T follicular helper cell (primary cell): ENCODE data around the gene HERPUD1.
A peak's percentile ranks its signal among the peaks of the same experiment; 100 is the strongest.
"Not testable (repeated sequence)": the region's sequence is repeated elsewhere in the genome, so short reads cannot be mapped to it uniquely, and the experiment has no call there.

Source experiments
- DNase-seq: peaks from one replicate; pipeline ENCODE4 v3.0.0-alpha.2; 2020; ENCODE audit warnings: low read depth

Gene HERPUD1

DNA sequence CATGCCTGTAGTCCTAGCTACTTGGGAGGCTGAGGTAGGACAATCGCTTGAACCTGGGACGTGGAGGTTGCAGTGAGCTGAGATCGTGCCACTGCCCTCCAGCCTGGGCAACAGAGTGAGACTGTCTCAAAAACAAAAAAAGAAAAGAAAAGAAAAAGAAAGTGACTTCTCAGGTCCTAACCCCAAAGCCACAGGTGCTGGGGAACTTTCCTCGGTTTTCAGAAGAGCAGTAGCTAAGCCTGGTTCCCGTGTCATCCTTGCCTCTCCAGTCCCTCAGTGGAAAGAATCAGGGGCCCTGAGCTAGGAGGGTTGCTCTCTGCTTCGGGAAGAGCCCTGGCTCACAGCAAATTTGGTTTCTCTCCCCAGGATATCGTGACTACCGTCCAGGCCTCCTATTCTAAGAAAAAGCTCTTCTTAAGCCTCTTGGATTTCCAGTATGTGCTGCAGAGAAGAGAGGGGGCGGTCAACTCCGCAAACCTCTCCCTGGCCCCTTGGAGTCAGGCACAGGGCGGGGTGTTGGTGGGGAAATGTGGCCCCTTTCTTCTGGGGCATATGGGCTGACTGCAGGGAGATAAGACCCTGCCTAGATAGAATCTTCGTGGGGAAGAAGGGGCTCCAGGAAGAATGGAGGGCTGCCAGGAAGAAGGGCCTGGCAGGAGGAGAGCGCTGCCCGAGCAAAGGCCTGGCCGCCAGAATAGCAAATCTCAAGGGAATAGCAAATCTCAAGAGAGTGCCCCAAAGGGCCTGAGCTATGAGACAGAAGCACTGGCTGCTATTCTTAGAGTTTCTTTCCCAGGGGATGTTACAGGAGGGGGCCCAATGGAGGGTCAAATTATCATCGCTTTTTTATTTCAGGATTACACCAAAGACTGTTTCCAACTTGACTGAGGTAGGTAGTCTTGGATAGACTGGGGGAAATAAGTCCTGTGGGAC, 49.1 kb downstream of the HERPUD1 start:
- DNase-seq: no peak

DNA sequence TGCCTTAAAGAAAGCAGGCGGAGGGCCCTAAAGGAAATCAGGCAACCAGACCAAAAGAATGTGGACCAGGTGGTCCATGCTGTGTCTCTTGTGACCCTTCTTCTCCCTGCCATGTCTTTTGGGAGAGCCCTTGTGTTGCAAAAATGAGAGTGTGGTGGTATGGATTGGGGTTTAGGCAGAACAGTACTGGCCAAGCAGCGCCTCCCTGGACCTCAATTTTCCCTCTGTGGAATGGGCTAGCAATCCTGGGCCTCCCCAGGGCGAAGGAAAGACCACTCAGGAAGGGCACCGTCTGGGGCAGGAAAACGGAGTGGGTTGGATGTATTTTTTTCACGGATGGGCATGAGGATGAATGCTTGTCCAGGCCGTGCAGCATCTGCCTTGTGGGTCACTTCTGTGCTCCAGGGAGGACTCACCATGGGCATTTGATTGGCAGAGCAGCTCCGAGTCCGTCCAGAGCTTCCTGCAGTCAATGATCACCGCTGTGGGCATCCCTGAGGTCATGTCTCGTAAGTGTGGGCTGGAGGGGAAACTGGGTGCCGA, 49.9 kb downstream of the HERPUD1 start:
- DNase-seq: no peak

DNA sequence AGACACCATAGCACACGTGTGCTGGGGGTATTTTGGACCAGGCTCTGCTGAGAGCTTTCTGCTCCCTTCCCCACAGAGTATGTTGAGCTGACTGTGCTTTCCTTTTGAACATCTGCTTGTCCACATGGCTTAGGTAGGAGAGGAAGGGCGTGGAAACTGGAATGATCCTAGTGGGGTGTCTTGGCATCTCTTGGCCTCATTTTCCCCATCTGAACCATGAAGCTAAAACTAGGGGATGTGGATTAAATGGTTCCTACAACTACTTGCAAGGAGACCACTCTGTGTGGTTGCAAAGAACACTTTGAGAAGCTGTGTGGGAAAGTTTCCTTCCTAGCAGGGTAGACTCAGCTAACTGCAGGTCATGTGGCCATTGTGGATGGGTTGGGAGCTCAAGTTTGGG, 50.8 kb downstream of the HERPUD1 start:
- DNase-seq: no peak

DNA sequence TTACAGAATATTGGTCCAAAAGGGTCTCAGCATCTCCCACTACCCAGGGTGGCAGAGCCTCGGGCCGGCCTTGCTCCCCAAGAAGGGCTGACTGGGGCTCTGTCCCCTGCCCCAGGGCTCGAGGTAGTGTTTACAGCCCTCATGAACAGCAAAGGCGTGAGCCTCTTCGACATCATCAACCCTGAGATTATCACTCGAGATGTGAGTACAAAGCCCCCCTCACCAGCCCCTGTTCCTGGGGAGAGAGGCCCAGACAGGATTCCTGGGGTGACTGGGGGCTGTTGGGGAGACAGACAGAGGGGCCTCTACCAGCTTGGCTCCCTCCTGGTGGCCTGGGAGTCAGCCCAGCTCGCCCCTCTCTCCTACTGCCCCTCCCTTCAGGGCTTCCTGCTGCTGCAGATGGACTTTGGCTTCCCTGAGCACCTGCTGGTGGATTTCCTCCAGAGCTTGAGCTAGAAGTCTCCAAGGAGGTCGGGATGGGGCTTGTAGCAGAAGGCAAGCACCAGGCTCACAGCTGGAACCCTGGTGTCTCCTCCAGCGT, 51.3 kb downstream of the HERPUD1 start:
- DNase-seq: no peak

DNA sequence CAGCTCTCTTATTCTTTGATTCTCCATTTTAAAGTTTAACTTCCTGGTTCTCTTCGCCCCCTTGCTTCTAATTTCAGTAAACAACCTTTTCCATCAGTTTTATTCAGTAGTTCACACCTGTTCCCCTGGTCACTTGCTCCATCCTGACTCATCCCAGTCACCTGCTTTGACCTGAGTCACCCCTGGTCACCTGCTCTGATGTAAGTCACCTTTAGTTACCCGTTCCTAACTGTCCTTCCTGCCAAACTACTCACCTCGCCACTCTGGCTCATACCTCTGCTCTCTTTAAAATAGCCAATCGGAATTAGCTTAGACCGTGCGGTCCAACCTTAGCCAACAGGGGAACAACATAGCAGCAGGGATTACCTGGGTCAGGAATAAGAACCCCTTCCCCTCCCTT, 52.7 kb downstream of the HERPUD1 start:
- DNase-seq: no peak

DNA sequence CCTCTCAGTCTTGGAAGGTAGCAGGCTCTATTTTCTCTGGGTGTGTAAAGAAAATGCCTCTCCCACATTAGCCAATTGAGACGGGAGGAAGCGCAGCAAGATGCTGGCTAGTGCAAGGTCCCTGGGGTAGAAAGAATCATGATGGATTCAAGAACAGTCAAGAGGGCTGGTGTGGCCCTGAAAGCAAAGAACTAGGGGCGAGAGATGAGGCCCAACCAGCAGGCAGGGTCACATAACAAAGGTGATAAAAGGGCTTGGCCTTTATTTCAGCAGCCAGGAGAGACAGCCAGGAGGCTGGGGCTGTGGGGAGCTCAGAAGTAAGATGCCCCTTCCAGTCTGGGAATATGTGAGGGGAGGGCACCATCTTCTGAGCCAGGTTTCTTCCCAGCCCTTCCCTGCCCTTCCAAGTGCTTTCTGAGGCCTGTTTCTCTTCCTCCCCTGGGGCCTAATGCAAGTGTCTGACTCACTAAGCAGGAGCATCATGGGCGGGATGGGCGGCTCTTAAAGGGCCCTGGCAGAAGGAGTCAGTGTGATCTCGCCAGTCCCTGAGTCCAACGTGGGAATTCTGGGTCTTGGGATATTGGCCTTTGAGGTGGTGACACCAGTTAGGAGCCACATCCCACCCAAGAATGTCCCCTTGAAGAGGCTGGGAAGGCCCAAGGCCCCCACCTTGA, 53.5 kb downstream of the HERPUD1 start:
- no peak for DNase-seq

DNA sequence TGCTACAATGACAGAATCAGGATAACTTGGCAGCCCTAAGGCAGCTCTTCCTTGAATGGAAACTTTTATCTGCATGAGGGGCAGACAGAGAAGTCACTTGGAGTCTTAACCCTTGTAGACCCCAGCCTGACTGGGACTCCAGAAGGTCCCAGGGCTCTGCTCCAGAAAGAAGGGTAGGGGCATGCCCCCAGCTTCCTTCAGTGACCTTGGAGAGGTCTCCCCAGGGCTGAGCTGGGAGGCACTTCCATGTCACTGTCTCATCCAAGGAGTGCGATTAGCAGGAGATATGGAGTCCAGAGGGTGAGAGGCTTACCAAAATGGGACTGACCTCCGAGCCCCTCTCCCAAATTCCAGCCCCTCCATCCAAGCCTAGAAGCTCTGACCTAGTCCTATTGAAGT, 54.0 kb downstream of the HERPUD1 start:
- no peak for DNase-seq

DNA sequence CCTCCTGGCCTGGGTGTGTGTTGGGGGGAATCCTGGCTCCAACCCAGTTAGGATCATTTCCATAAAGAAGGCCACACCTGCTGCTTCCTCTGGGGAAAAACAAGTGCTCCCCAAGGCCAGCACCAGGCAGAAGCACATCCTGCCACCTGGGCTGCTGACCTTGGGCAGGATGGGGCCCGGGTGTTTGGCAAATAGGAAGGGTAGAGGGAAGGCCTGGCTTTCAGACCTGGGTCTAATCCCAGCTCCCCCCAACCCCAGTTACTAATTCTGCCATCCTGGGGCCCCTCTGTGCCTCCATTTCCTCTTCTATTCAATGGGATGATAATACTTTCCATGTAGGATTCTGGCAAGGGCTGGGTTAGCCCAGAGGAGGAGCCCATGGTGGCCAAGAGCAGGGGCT, 54.4 kb downstream of the HERPUD1 start:
- DNase-seq: no peak

DNA sequence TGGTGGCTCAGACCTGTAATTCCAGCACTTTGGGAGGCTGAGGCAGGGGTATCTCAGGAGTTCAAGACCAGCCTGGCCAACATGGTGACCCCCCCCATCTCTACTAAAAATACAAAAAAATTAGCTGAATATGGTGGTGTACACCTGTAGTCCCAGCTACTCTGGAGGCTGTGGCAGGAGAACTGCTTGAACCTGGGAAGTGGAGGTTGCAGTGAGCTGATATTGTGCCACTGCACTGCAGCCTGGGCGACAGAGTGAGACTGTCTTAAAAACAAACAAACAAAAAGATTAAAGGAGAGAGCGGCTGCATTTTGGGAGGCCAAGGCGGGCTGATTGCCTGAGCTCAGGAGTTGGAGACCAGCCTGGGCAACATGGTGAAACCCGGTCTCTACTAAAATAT, 55.0 kb downstream of the HERPUD1 start:
- DNase-seq: not testable (repeated sequence)

DNA sequence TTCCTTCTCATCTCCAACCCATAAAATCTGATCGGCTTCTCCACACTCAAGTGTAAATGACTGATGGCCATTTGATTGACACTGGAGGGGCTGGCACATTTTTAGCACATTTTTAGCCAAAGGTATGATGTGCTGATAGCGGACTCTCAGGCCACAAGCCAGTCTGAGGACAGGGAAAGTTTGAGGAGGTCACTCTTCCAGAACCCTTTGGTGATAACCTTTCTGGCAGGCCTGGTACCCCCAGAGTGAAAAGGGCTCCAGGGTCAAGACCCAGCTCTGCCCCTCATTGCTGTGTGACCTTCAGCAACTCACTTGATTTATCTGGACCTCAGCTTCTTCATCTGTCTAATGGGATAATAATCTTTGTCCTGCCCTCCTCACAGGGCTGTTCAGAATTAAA, 55.8 kb downstream of the HERPUD1 start:
- no peak for DNase-seq

DNA sequence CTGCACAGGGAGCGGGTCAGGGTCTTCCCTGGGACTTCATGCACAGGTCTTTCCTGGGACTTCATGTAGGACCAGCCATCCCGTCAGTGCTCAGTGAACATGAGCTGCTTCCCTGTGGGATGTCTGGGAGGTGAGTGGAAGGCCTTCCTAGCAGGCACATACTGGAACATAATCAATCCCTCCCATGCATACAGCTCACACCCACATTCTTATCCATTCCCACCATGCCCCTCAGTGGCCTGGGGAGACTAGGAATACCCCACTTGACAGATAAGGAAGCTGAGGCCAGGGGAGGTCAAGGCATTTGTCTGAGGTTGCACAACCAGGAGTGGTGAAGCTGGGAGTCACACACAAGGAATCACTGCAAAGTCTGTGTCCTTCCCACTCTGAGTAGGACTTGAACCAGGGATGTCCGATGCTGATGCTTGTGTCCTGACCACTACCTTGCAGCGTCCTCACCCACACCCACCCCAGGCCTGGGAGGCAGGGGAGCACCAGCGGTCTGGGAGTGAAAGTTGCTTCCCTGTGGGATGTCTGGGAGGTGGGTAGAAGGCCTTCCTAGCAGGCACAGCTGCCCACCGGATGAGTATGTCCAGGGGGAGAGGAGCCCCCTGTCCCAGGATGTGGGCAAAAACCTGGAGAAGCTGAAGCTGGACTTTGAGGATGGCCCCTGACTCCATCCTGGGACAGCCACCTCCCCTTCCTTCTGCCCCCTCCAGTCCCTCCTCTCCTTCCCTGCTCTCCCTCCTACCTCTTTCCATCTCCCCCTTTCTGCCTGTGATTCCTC, 56.4 kb downstream of the HERPUD1 start:
- no peak for DNase-seq

DNA sequence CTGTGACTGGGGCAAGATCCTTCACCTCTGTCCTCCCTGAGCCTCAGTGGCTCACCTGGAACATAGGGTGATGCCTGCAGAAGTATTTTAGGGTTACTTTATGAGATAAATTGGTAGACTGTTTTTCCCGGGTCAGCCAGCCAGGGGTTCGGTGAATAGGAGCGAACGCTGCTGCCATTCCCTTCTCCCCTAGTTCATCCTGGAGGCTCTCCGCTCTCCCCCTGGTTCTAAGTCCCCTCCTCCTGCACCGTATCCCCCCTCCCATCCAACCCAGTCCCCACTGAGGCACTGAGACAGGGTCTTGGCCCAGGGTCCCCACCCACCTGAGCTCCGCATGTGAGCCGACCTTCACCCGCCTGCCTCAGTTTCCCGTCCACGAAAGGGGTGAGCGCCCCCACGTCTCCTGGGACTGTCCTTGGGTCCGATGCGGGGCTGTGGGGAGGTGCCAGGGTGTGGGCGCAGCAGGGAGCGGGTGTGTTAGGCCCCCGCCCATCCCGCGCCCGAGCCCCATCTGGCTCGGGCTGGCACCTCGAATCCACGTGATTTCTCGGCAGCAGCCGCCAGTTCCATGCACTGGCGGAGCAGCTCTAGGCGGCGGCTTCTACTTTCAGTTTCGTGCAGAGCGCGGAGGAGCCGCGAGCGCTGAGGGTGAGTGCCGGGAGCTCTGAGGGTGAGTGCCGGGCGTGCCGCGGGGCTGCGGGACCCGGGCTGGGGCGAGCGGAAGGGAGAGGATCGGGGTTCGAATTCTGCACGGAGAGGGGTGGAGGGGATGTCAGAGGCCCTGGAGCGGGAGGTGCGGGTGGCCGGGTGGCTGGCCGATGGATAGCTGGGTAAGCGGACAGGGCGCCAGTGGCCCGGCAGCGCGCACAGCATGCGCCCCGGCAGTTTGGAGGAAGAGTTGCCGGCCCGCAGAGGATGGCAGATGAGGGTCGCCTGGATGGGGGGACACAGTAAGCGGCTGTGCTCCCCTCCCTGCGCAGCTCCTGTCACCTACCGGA, 57.3 kb downstream of the HERPUD1 start, which contains the start of gene NLRC5:
Gene NLRC5, plus strand, starts transcription at position 610 of the 998 bp plus-strand sequence. CDS start 31,156 bp downstream, outside the sequence.
- DNase-seq: peak; percentile 85

DNA sequence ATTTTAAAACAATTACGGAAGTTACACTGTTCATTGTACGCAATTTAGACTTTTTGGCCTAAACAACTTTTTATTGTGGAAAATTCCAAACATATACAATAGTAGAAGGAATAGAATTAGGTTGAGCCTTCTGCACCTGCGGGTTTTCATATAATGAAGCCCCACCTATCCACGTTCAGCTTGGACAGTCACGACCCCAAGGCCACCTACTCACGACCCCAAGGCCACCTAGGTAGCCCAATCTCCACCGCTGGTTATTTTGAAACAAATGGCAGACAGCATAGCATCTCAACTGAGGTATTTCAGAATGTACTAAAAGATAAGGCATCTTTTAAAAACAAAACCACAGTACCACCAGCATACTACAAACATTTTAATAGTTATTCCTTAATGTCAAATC, 58.0 kb downstream of the HERPUD1 start:
- DNase-seq: no peak

DNA sequence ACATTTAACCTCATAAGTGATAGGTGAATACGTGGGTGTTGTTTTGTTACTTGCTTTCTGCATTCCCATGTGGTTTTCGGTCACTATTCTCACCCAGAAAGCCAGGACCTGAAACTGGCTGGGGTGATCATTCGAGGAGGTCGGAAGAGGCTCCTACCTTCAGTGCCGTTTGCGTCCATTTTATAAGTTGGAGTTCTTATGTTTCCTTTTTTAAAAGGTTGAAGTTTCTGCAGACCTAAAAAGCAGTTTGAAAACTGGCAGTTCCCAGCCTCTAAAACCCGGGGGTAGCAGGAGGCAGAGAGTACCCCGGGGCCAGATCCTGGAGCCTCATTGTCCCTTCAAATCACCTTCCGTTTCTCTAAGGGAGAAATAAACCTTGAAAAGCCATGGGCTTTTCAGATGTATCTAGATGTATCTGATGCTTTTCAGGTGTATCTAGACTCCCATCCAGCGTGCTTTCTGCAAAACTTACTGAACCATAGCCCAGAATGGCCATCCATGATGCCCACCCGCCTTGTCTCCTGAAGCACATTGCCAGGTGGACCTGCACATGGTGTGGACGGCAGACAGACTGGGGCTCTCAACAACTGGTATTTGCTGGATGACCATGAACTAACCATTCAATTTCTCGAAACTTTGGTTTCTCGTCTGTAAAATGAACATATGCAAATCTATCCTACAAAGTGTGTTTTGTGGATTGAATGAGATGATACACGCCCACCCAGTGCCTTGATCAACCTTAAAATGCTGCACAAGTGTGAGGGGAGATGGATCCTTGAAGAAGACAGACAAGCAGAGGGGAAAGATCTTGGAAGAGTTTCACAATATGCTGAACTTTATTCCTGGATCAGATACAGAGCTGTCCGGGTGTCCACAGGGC, 58.7 kb downstream of the HERPUD1 start:
- DNase-seq: no peak

DNA sequence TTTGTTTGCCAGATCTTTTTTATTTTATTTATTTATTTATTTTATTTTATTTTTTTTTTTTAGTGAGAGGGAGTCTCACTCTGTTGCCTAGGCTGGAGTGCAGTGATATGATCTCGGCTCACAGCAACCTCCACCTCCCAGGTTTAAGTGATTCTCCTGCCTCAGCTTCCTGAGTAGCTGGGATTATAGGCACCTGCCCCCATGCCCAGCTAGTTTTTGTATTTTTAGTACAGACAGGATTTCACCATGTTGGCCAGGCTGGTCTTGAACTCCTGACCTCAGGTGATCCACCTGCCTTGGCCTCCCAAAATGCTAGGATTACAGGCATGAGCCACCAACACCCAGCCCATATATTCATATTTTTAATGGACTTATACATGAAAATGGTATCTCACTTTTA, 60.5 kb downstream of the HERPUD1 start:
- DNase-seq: not testable (repeated sequence)

DNA sequence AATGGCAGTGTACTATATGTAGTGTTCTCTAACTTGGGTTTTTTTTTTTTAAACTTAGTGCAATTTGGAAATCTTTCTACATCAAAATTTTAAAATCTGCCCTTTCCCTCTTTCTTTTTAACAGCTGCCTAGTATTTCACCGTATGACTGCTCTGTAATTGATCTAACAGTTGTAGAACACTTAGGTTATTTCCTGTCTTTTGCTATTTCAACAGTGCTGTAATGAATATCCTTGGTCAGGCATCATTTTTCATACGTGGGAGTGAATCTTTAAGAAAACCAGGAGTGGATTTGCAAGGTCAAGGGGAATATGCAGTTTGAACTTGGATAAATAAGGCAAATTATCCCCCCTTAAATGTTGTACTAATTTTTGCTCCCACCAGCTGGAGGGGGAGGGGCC, 61.3 kb downstream of the HERPUD1 start:
- DNase-seq: no peak

DNA sequence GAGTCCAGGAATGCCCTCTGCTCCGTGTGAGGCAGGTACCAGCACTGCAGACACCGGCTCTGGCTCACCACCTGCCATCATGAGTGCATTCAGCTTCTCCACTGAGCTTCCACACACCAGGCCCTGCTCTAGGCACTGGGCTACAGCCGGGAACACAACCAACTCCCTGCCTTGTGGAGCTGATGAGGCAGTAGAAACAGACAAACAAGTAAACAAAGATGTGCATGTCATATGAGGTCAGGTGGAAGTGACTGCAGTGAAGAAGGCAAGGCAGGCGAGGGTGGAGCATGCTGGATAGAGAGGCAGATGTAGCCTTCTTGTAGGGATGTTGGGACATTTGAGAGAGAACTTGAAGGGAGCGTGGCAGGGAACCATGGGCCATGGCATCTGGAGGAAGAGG, 62.4 kb downstream of the HERPUD1 start:
- DNase-seq: no peak
